WTC11 (cell line): ENCODE results near the gene SLC34A1. TPM values are rescaled to one million over a fixed set of nuclear protein-coding genes. Genes with fewer than 3 reads are reported as not detected.

Experiments
- ATAC-seq: fragments of 200-7000 bp; cut with Tn5 transposase; 2 replicates; pipeline ENCODE4 v1.10.0; 2021; ENCODE audit warnings: mild to moderate bottlenecking, moderate library complexity
- CTCF ChIA-PET: fragments of 300-600 bp; sonication (Branson Sonifier 250); formaldehyde crosslinking; loops from one replicate; lab custom pipeline; 2021; ENCODE audit warnings: antibody characterized with exemption; lab: Charles Lee
- POLR2A ChIA-PET: fragments of 350-600 bp; sonication (Branson Sonifier 250); formaldehyde crosslinking; loops from one replicate; lab custom pipeline; 2021; ENCODE audit warnings: antibody characterized with exemption; lab: Charles Lee
- DNase-seq: peaks from one replicate; pipeline ENCODE4 v3.0.0; 2021; ENCODE audit warnings: low spot score
- H3K27ac Mint-ChIP-seq: 2 replicates; pipeline ENCODE4 v1.8.0; 2021; ENCODE audit warnings: mixed read lengths
- H3K27me3 Mint-ChIP-seq: 2 replicates; pipeline ENCODE4 v1.8.0; 2021; ENCODE audit warnings: low read depth, mild to moderate bottlenecking, moderate library complexity, mixed read lengths
- H3K36me3 Mint-ChIP-seq: 2 replicates; pipeline ENCODE4 v1.8.0; 2021; ENCODE audit warnings: mixed read lengths
- H3K4me1 Mint-ChIP-seq: 2 replicates; pipeline ENCODE4 v1.8.0; 2022; ENCODE audit warnings: mixed read lengths
- H3K4me3 Mint-ChIP-seq: 2 replicates; pipeline ENCODE4 v1.8.0; 2021; ENCODE audit warnings: mild to moderate bottlenecking, moderate library complexity, mixed read lengths
- H3K9me3 Mint-ChIP-seq: 2 replicates; pipeline ENCODE4 v1.8.0; 2021; ENCODE audit warnings: mixed read lengths
- ARID4B ChIP-seq: sonication (generic); formaldehyde crosslinking; IDR thresholded peaks from 2 replicates; pipeline ENCODE4 v1.8.0; 2023; ENCODE audit warnings: missing genetic modification reagents, mild to moderate bottlenecking, borderline replicate concordance
- CREB1 ChIP-seq: sonication (generic); formaldehyde crosslinking; IDR thresholded peaks from 2 replicates; pipeline ENCODE4 v1.8.0; 2023; ENCODE audit warnings: mild to moderate bottlenecking, missing genetic modification reagents
- CREM ChIP-seq: sonication (generic); formaldehyde crosslinking; IDR thresholded peaks from 2 replicates; pipeline ENCODE4 v1.8.1; 2022; ENCODE audit warnings: mild to moderate bottlenecking, missing genetic modification reagents, moderate library complexity
- ETV6 ChIP-seq: sonication (generic); formaldehyde crosslinking; IDR thresholded peaks from 2 replicates; pipeline ENCODE4 v1.8.1; 2022; ENCODE audit warnings: mild to moderate bottlenecking, missing genetic modification reagents
- FOXJ3 ChIP-seq: sonication (generic); formaldehyde crosslinking; IDR thresholded peaks from 2 replicates; pipeline ENCODE4 v1.9.0; 2021; ENCODE audit warnings: missing genetic modification reagents, mild to moderate bottlenecking, borderline replicate concordance
- HMGA2 ChIP-seq: fragments of 250-450 bp; sonication (Bioruptor Pico); IDR thresholded peaks from 2 replicates; pipeline ENCODE4 v1.4.0; 2021; ENCODE audit warnings: mild to moderate bottlenecking, moderate library complexity
- JAZF1 ChIP-seq: fragments of 250-450 bp; sonication (Bioruptor Pico); IDR thresholded peaks from 2 replicates; pipeline ENCODE4 v1.9.0; 2021; ENCODE audit warnings: moderate library complexity, mild to moderate bottlenecking, inconsistent platforms
- JUN ChIP-seq: sonication (generic); formaldehyde crosslinking; IDR thresholded peaks from 2 replicates; pipeline ENCODE4 v1.8.0; 2023; ENCODE audit warnings: mild to moderate bottlenecking, missing genetic modification reagents
- MLX ChIP-seq: sonication (generic); formaldehyde crosslinking; IDR thresholded peaks from 2 replicates; pipeline ENCODE4 v1.8.1; 2023; ENCODE audit warnings: mild to moderate bottlenecking, missing genetic modification reagents, moderate library complexity
- MYBL2 ChIP-seq: sonication (generic); formaldehyde crosslinking; IDR thresholded peaks from 2 replicates; pipeline ENCODE4 v1.8.1; 2023; ENCODE audit warnings: mild to moderate bottlenecking, moderate library complexity, missing genetic modification reagents
- NFE2L1 ChIP-seq: sonication (generic); formaldehyde crosslinking; IDR thresholded peaks from 2 replicates; pipeline ENCODE4 v1.8.1; 2023; ENCODE audit warnings: missing genetic modification reagents
- NR2C2 ChIP-seq: sonication (generic); formaldehyde crosslinking; IDR thresholded peaks from 2 replicates; pipeline ENCODE4 v1.8.0; 2022; ENCODE audit warnings: mild to moderate bottlenecking, missing genetic modification reagents
- SMAD4 ChIP-seq: sonication (generic); formaldehyde crosslinking; IDR thresholded peaks from 2 replicates; pipeline ENCODE4 v1.8.0; 2022; ENCODE audit warnings: mild to moderate bottlenecking, missing genetic modification reagents
- SOX15 ChIP-seq: fragments of 250-450 bp; sonication (Bioruptor Pico); IDR thresholded peaks from 2 replicates; pipeline ENCODE4 v1.9.0; 2021; ENCODE audit warnings: mild to moderate bottlenecking
- SP1 ChIP-seq: sonication (generic); formaldehyde crosslinking; conservative IDR thresholded peaks from 2 replicates; pipeline ENCODE4 v1.8.1; 2022; ENCODE audit warnings: missing genetic modification reagents
- TEAD4 ChIP-seq: sonication (generic); formaldehyde crosslinking; IDR thresholded peaks from 2 replicates; pipeline ENCODE4 v1.8.0; 2022; ENCODE audit warnings: mild to moderate bottlenecking, missing genetic modification reagents
- ZBTB43 ChIP-seq: sonication (generic); formaldehyde crosslinking; IDR thresholded peaks from 2 replicates; pipeline ENCODE4 v1.8.1; 2023; ENCODE audit warnings: mild to moderate bottlenecking, missing genetic modification reagents
- ZMAT4 ChIP-seq: fragments of 250-450 bp; sonication (Bioruptor Pico); IDR thresholded peaks from 2 replicates; pipeline ENCODE4 v1.9.0; 2021; ENCODE audit warnings: mild to moderate bottlenecking
- ZNF121 ChIP-seq: sonication (generic); formaldehyde crosslinking; IDR thresholded peaks from 2 replicates; pipeline ENCODE4 v1.8.0; 2023; ENCODE audit warnings: missing genetic modification reagents
- ZNF138 ChIP-seq: sonication (generic); formaldehyde crosslinking; conservative IDR thresholded peaks from 2 replicates; pipeline ENCODE4 v1.8.1; 2022; ENCODE audit warnings: mild to moderate bottlenecking, moderate library complexity, missing genetic modification reagents
- total RNA-seq: library from RNA; stranded (reverse); gene quantifications from 3 replicates; pipeline ENCODE4 v1.2.3, GENCODE V29; 2021
- TF ChIP-seq, protein P1 (sequence below): fragments of 250-450 bp; sonication (Bioruptor Pico); IDR thresholded peaks from 2 replicates; pipeline ENCODE4 v1.9.0; 2021; ENCODE audit warnings: moderate library complexity, mild to moderate bottlenecking, inconsistent platforms, borderline replicate concordance
- TF ChIP-seq, protein P2 (sequence below): fragments of 250-450 bp; sonication (Bioruptor Pico); IDR thresholded peaks from 2 replicates; pipeline ENCODE4 v1.8.0; 2021; ENCODE audit warnings: mild to moderate bottlenecking
- TF ChIP-seq, protein P3 (sequence below): sonication (generic); formaldehyde crosslinking; IDR thresholded peaks from 2 replicates; pipeline ENCODE4 v1.8.1; 2022; ENCODE audit warnings: mild to moderate bottlenecking, moderate library complexity, missing genetic modification reagents
- TF ChIP-seq, protein P4 (sequence below): sonication (generic); formaldehyde crosslinking; IDR thresholded peaks from 2 replicates; pipeline ENCODE4 v1.8.1; 2023; ENCODE audit warnings: mild to moderate bottlenecking, moderate library complexity, missing genetic modification reagents

The SLC34A1 gene
- total RNA-seq, 1 experiment from 2014 or later, result not detected

- POLR2A ChIA-PET, result interaction anchor here (0.7 to 4.1 kb wide), 8 partner anchors 15 to 51 kb away, joined by 3 to 38 read pairs (median 4); partner anchors contain the start of genes GRK6 and PRR7
- no peak overlapping the region for H3K27ac Mint-ChIP-seq
- no peaks in the 10 kb centered on the region for H3K36me3 Mint-ChIP-seq
- CTCF ChIA-PET, result interaction anchor here (0.6 to 7.9 kb wide), 27 partner anchors 8 to 112 kb away, joined by 3 to 202 read pairs (median 12); partner anchors contain the start of genes DDX41, DOK3, GRK6 and LMAN2
- H3K27me3 Mint-ChIP-seq, result peaks cover 83% of the 10 kb centered on the region
- DNase-seq, result peak; percentile 75
- ATAC-seq, result peak; percentile 26
- H3K4me3 Mint-ChIP-seq, result peak overlapping the region; percentile 84
- H3K9me3 Mint-ChIP-seq, result no peaks in the 10 kb centered on the region
- H3K4me1 Mint-ChIP-seq, result peaks cover 9% of the 10 kb centered on the region
- peak; percentile 48; the same call in 1 of the 2 replicates for TF ChIP-seq MYBL2 (CRISPR knock-in tag)
- TF ChIP-seq, protein P1, sequence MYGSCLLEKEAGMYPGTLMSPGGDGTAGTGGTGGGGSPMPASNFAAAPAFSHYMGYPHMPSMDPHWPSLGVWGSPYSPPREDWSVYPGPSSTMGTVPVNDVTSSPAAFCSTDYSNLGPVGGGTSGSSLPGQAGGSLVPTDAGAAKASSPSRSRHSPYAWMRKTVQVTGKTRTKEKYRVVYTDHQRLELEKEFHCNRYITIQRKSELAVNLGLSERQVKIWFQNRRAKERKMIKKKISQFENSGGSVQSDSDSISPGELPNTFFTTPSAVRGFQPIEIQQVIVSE (CRISPR knock-in tag), result no peak
- no peak for TF ChIP-seq ZMAT4
- TF ChIP-seq NR2C2, result no peak
- TF ChIP-seq ZBTB43 (CRISPR knock-in tag), result no peak
- no peak for TF ChIP-seq NFE2L1 (CRISPR knock-in tag)
- TF ChIP-seq HMGA2, result no peak
- TF ChIP-seq CREB1 (CRISPR knock-in tag), result no peak
- no peak for TF ChIP-seq ZNF138 (CRISPR knock-in tag)
- TF ChIP-seq, protein P2, sequence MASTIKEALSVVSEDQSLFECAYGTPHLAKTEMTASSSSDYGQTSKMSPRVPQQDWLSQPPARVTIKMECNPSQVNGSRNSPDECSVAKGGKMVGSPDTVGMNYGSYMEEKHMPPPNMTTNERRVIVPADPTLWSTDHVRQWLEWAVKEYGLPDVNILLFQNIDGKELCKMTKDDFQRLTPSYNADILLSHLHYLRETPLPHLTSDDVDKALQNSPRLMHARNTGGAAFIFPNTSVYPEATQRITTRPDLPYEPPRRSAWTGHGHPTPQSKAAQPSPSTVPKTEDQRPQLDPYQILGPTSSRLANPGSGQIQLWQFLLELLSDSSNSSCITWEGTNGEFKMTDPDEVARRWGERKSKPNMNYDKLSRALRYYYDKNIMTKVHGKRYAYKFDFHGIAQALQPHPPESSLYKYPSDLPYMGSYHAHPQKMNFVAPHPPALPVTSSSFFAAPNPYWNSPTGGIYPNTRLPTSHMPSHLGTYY, result no peak
- TF ChIP-seq ARID4B (CRISPR knock-in tag), result no peak; the same call in 1 of the 2 replicates
- no peak for TF ChIP-seq JUN (CRISPR knock-in tag)
- no peak for TF ChIP-seq FOXJ3 (CRISPR knock-in tag)
- peak; percentile 93 for TF ChIP-seq ZNF121 (CRISPR knock-in tag)
- no peak for TF ChIP-seq CREM
- TF ChIP-seq, protein P3, sequence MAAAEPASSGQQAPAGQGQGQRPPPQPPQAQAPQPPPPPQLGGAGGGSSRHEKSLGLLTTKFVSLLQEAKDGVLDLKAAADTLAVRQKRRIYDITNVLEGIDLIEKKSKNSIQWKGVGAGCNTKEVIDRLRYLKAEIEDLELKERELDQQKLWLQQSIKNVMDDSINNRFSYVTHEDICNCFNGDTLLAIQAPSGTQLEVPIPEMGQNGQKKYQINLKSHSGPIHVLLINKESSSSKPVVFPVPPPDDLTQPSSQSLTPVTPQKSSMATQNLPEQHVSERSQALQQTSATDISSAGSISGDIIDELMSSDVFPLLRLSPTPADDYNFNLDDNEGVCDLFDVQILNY, result no peak
- TF ChIP-seq SMAD4 (CRISPR knock-in tag), result no peak
- TF ChIP-seq TEAD4 (CRISPR knock-in tag), result no peak
- TF ChIP-seq MLX (CRISPR knock-in tag), result no peak
- TF ChIP-seq, protein P4, sequence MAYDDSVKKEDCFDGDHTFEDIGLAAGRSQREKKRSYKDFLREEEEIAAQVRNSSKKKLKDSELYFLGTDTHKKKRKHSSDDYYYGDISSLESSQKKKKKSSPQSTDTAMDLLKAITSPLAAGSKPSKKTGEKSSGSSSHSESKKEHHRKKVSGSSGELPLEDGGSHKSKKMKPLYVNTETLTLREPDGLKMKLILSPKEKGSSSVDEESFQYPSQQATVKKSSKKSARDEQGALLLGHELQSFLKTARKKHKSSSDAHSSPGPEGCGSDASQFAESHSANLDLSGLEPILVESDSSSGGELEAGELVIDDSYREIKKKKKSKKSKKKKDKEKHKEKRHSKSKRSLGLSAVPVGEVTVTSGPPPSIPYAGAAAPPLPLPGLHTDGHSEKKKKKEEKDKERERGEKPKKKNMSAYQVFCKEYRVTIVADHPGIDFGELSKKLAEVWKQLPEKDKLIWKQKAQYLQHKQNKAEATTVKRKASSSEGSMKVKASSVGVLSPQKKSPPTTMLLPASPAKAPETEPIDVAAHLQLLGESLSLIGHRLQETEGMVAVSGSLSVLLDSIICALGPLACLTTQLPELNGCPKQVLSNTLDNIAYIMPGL, result peak; percentile 84
- no peak for TF ChIP-seq SP1 (CRISPR knock-in tag)
- TF ChIP-seq JAZF1, result no peak
- no peak for TF ChIP-seq SOX15
- TF ChIP-seq ETV6 (CRISPR knock-in tag), result no peak
Measured at GRCh38 chr5:177403792-177404640, 19.8 kb downstream of the SLC34A1 start.
